ENCODE measurements around the gene SRSF9. TPM values are rescaled to one million over a fixed set of nuclear protein-coding genes. Genes with fewer than 3 reads are reported as not detected.

SRSF9 gene
- total and polyA plus RNA-seq, 2 of the 4 experiments (the other 2 are of a cell fraction): 102 to 143 TPM

DNA sequence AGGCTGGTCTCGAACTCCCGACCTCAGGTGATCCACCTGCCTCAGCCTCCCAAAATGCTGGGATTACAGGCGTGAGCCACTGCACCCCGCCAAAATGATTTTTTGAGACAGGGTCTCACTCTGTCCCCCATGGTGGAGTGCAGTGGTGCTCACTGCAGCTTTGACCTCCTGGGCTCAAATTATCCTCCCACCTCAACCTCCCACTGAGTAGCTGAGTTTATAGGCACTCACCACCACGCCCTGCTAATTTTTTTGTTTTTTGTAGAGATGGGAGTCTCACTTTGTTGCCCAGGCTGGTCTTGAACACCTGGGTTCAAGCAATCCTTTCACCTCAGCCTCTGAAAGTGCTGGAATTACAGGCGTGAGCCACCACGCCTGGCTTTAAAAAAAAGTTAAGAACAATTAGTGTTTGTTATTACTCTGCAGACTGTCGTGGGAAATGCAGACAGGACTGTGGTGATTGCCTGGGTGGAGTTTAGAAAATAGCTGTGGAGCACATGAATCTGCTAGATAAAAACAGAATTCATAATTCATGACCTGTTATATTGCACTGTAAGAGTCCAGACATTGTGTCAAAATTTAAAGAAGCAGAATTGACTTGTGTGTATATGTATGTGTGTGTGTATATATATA, 40.8 kb downstream of the SRSF9 start:
- no peak overlapping the region for H3K4me2 ChIP-seq (ENCODE audit: low read depth, low read length)
- H2BK120ac ChIP-seq (ENCODE audit: low read depth, low read length): no peak overlapping the region
- DNase-seq (no peak), ATAC-seq (ENCODE audit: low read depth) (no peak)
- in situ Hi-C loops (cut with MboI; ENCODE audit: low sequenced_read_pairs): loop anchor here (25.0 kb wide), 1 partner anchor 91 kb away; the partner anchor contains the start of gene PLA2G1B
- H3K27ac ChIP-seq (ENCODE audit: insufficient read depth, low read length): no peak overlapping the region
- no peak overlapping the region for H3K14ac ChIP-seq (replicated peaks; ENCODE audit: low read depth, low read length)
- no peak overlapping the region for H3K23ac ChIP-seq (ENCODE audit: low read depth, low read length)
- ChIA-PET POLR2A (ENCODE audit: unreplicated experiment) (no interaction called here), CTCF (interaction anchor here (0.8 to 2.4 kb wide), 2 partner anchors 72 to 127 kb away, joined by 3 to 15 read pairs; no protein-coding TSS in a partner anchor)
- no peaks in the 10 kb centered on the region for H3K4me1 ChIP-seq (ENCODE audit: control insufficient read depth, insufficient read depth, low read length)
- H3K56ac ChIP-seq (ENCODE audit: extremely low read depth, insufficient read depth, low read length): no peak overlapping the region
- H2AK5ac ChIP-seq (ENCODE audit: low read depth, low read length): no peak overlapping the region
- intact Hi-C loops (cut with micrococcal nuclease): no loop called here
- H2BK5ac ChIP-seq (ENCODE audit: low read depth, low read length, poor library complexity, severe bottlenecking): no peak overlapping the region
- H3K4me3 ChIP-seq (ENCODE audit: insufficient read depth, low read depth, low read length): no peak overlapping the region
- no TSS peak for BruUV-seq (replicated peaks)
- WGBS, 2 experiments (ENCODE audit: extremely low coverage in 2 of 2, insufficient read length in 1 of 2): 62% methylated on average over 6 of the region's 8 CpGs; no CpG with 5 or more reads in 1 of the 2 experiments
- no peak overlapping the region for H4K91ac ChIP-seq (ENCODE audit: insufficient read depth, low read depth, low read length)
- no peaks in the 10 kb centered on the region for H3K36me3 ChIP-seq (ENCODE audit: control insufficient read depth, insufficient read depth, low read length)
- no peak overlapping the region for H2AK9ac ChIP-seq (replicated peaks; ENCODE audit: low read depth, low read length, poor library complexity)
- H3K18ac ChIP-seq (ENCODE audit: low read depth, low read length): no peak overlapping the region
- H3K4ac ChIP-seq (ENCODE audit: low read depth, low read length): no peak overlapping the region
- H3K27me3 ChIP-seq (ENCODE audit: control insufficient read depth, insufficient read depth, low read length): peaks cover 25% of the 10 kb centered on the region
- no peak overlapping the region for H2AFZ ChIP-seq (replicated peaks; ENCODE audit: low read length, poor library complexity)
- no peaks in the 10 kb centered on the region for H3K9me3 ChIP-seq (ENCODE audit: control insufficient read depth, insufficient read depth, low read length)
- no peaks in the 10 kb centered on the region for H3K79me1 ChIP-seq (ENCODE audit: low read depth in 1 of 2, low read length in 2 of 2)
- no peaks in the 10 kb centered on the region for H3K9me1 ChIP-seq (ENCODE audit: insufficient read depth, low read length)
- H4K20me1 ChIP-seq (ENCODE audit: insufficient read depth, low read length): no peaks in the 10 kb centered on the region
- no peak overlapping the region for H4K8ac ChIP-seq (ENCODE audit: low read depth in 2 of 2, low read length in 2 of 2)
- TF ChIP-seq RCOR1 (IDR thresholded peaks at IDR 0.05; ENCODE audit: insufficient replicate concordance, low read length) (no peak), SMC3 (IDR thresholded peaks at IDR 0.05; ENCODE audit: low read depth, low read length) (no peak), FOS (IDR thresholded peaks at IDR 0.05; ENCODE audit: low read depth, low read length) (no peak), BHLHE40 (IDR thresholded peaks at IDR 0.05; ENCODE audit: low read depth, low read length) (no peak), CHD1 (IDR thresholded peaks at IDR 0.05; ENCODE audit: low read depth, low read length) (no peak), MAFK (IDR thresholded peaks at IDR 0.05; ENCODE audit: low read depth, low read length) (no peak), MAZ (IDR thresholded peaks at IDR 0.05; ENCODE audit: borderline replicate concordance, low read depth, low read length) (no peak), RAD21 (IDR thresholded peaks at IDR 0.05; ENCODE audit: low read length) (no peak), MXI1 (IDR thresholded peaks at IDR 0.05; ENCODE audit: borderline replicate concordance, low read depth, low read length) (no peak), CEBPB (IDR thresholded peaks at IDR 0.05; ENCODE audit: low read depth, low read length) (no peak), POLR2A (IDR thresholded peaks at IDR 0.05; ENCODE audit: low read depth, low read length) (no peak), RFX5 (IDR thresholded peaks at IDR 0.05; ENCODE audit: low read depth, low read length) (no peak), NFE2L2 (IDR thresholded peaks at IDR 0.05; ENCODE audit: low read depth, low read length) (no peak)
- TF ChIP-seq, protein P1, sequence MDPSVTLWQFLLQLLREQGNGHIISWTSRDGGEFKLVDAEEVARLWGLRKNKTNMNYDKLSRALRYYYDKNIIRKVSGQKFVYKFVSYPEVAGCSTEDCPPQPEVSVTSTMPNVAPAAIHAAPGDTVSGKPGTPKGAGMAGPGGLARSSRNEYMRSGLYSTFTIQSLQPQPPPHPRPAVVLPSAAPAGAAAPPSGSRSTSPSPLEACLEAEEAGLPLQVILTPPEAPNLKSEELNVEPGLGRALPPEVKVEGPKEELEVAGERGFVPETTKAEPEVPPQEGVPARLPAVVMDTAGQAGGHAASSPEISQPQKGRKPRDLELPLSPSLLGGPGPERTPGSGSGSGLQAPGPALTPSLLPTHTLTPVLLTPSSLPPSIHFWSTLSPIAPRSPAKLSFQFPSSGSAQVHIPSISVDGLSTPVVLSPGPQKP (IDR thresholded peaks at IDR 0.05; ENCODE audit: borderline replicate concordance, low read depth, low read length): no peak
- TF ChIP-seq, protein P2, sequence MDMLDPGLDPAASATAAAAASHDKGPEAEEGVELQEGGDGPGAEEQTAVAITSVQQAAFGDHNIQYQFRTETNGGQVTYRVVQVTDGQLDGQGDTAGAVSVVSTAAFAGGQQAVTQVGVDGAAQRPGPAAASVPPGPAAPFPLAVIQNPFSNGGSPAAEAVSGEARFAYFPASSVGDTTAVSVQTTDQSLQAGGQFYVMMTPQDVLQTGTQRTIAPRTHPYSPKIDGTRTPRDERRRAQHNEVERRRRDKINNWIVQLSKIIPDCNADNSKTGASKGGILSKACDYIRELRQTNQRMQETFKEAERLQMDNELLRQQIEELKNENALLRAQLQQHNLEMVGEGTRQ (IDR thresholded peaks at IDR 0.05; ENCODE audit: low read depth, low read length): no peak
- TF ChIP-seq, protein P3, sequence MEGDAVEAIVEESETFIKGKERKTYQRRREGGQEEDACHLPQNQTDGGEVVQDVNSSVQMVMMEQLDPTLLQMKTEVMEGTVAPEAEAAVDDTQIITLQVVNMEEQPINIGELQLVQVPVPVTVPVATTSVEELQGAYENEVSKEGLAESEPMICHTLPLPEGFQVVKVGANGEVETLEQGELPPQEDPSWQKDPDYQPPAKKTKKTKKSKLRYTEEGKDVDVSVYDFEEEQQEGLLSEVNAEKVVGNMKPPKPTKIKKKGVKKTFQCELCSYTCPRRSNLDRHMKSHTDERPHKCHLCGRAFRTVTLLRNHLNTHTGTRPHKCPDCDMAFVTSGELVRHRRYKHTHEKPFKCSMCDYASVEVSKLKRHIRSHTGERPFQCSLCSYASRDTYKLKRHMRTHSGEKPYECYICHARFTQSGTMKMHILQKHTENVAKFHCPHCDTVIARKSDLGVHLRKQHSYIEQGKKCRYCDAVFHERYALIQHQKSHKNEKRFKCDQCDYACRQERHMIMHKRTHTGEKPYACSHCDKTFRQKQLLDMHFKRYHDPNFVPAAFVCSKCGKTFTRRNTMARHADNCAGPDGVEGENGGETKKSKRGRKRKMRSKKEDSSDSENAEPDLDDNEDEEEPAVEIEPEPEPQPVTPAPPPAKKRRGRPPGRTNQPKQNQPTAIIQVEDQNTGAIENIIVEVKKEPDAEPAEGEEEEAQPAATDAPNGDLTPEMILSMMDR (conservative IDR thresholded peaks at IDR 0.05; ENCODE audit: low read depth, low read length): no peak
- no peak overlapping the region for H2BK20ac ChIP-seq (ENCODE audit: low read depth, low read length)
- H3K9ac ChIP-seq (ENCODE audit: low read depth, low read length): no peak overlapping the region
- H2BK15ac ChIP-seq (ENCODE audit: low read depth, low read length): no peak overlapping the region
- dilution Hi-C loops (cut with HindIII; ENCODE audit: low sequenced_read_pairs, unreplicated experiment): no loop called here
- no peak overlapping the region for H4K5ac ChIP-seq (ENCODE audit: low read depth, low read length)
